Effector memory CD4-positive, alpha-beta T cell (primary cell): ENCODE measurements around the gene NAALADL2.
"Not testable (repeated sequence)": the region's sequence is repeated elsewhere in the genome, so short reads cannot be mapped to it uniquely, and the experiment has no call there.

ENCODE experiments used
- DNase-seq, 3 donors: peaks; one replicate each; pipeline ENCODE4 v3.0.0-alpha.2; 2020
- H3K27ac ChIP-seq: 2 replicates; pipeline ENCODE4 v1.7.0; 2013; ENCODE audit warnings: mild to moderate bottlenecking, low read length, moderate library complexity; ENCODE audit not compliant: insufficient read depth, poor library complexity, severe bottlenecking
- H3K27me3 ChIP-seq: replicated peaks from 2 replicates; pipeline ENCODE4 v1.7.0; 2013; ENCODE audit warnings: mild to moderate bottlenecking, low read length; ENCODE audit not compliant: insufficient read depth, control insufficient read depth, poor library complexity, severe bottlenecking
- H3K36me3 ChIP-seq: 2 replicates; pipeline ENCODE4 v1.7.0; 2013; ENCODE audit warnings: mild to moderate bottlenecking, low read length, moderate library complexity; ENCODE audit not compliant: control insufficient read depth, insufficient read depth
- H3K4me1 ChIP-seq: 2 replicates; pipeline ENCODE4 v1.7.0; 2013; ENCODE audit warnings: low read length, mild to moderate bottlenecking; ENCODE audit not compliant: control insufficient read depth, insufficient read depth, poor library complexity, severe bottlenecking
- H3K4me3 ChIP-seq: 2 replicates; pipeline ENCODE4 v1.7.0; 2013; ENCODE audit warnings: low read length, low read depth, mild to moderate bottlenecking; ENCODE audit not compliant: insufficient read depth, poor library complexity, severe bottlenecking
- H3K9me3 ChIP-seq: 2 replicates; pipeline ENCODE4 v1.7.0; 2013; ENCODE audit warnings: mild to moderate bottlenecking, low read length, moderate library complexity; ENCODE audit not compliant: control insufficient read depth

NAALADL2 gene

GRCh38 chr3:175601521-175601920 is 742.4 kb downstream of the NAALADL2 start:
- H3K9me3 ChIP-seq: no peaks in the 10 kb centered on the region
- no peak for DNase-seq
- H3K27ac ChIP-seq: no peak overlapping the region
- no peaks in the 10 kb centered on the region for H3K4me1 ChIP-seq
- no peaks in the 10 kb centered on the region for H3K27me3 ChIP-seq
- no peaks in the 10 kb centered on the region for H3K36me3 ChIP-seq
- H3K4me3 ChIP-seq: no peak overlapping the region

DNA sequence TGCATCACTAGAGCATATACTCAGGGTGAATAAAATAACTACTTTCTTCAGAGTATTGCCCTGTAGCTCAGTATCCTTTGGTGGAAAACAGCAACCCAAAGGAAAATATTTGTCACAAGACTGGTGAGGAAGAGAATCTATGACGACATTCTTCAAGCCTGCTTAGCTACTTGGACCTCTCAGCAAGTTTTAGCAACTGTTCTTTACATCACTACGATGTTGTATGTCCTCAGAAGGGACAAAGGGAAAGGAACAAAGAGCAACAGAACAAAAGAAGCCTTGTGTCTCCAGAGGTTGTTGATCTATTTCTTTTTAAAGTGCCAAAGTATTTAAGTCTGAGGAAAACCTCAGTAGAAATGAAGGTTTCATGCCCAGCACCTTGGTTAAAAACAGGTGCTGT is 746.7 kb downstream of the NAALADL2 start:
- no peak for DNase-seq
- Histone ChIP-seq H3K36me3 (no peaks in the 10 kb centered on the region), H3K27ac (no peak overlapping the region), H3K4me1 (no peaks in the 10 kb centered on the region), H3K27me3 (no peaks in the 10 kb centered on the region), H3K9me3 (no peaks in the 10 kb centered on the region), H3K4me3 (no peak overlapping the region)

GRCh38 chr3:175606650-175607318 is 747.6 kb downstream of the NAALADL2 start:
- Histone ChIP-seq H3K4me1 (no peaks in the 10 kb centered on the region), H3K36me3 (no peaks in the 10 kb centered on the region), H3K9me3 (no peaks in the 10 kb centered on the region), H3K4me3 (no peak overlapping the region), H3K27ac (no peak overlapping the region), H3K27me3 (no peaks in the 10 kb centered on the region)
- no peak for DNase-seq

- H3K36me3 ChIP-seq: no peaks in the 10 kb centered on the region
- DNase-seq: no peak
- H3K9me3 ChIP-seq: no peaks in the 10 kb centered on the region
- H3K27ac ChIP-seq: no peak overlapping the region
- H3K27me3 ChIP-seq: no peaks in the 10 kb centered on the region
- H3K4me1 ChIP-seq: no peaks in the 10 kb centered on the region
- no peak overlapping the region for H3K4me3 ChIP-seq
Observed at GRCh38 chr3:175608356-175608755, 749.2 kb downstream of the NAALADL2 start.

- DNase-seq: no peak
- Histone ChIP-seq H3K36me3 (no peaks in the 10 kb centered on the region), H3K27me3 (no peaks in the 10 kb centered on the region), H3K27ac (no peak overlapping the region), H3K9me3 (no peaks in the 10 kb centered on the region), H3K4me3 (no peak overlapping the region), H3K4me1 (no peaks in the 10 kb centered on the region)
Observed at GRCh38 chr3:175608911-175609310, 749.8 kb downstream of the NAALADL2 start.

DNA sequence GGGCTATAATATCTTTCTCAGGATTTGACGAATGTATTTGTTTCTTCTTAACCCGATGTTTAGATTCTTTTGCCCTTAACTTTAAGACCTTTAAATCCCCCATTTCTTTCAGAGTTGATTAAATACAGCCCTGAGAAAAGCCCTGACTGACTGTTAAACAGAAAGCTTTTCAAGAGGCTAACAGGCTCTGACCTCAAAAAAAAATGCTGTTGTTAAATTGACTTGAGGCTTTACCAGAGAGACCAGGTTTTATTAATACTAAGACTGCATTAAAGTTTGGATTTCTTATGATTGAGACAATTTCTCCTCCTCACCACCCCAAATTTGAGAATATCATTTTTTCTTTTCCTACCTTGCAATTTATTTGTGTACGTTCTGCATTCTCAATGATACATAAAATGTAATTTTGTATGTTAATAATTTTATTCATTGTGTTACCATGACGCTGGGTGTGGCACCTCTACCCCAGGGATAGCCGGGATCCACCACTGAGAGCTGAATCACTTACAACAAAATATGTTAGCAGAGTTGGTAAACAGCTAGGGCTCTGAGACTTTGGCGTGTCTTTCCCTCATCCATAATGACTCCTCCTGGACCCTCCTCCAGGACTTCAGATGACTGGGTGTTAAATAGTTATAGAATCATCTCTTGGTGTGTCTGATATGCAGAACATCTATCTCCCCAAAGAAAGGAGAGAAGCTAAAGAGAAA is 753.5 kb downstream of the NAALADL2 start:
- Histone ChIP-seq H3K27me3 (no peaks in the 10 kb centered on the region), H3K27ac (no peak overlapping the region), H3K4me1 (no peaks in the 10 kb centered on the region), H3K36me3 (no peaks in the 10 kb centered on the region), H3K4me3 (no peak overlapping the region), H3K9me3 (no peaks in the 10 kb centered on the region)
- no peak for DNase-seq

- H3K36me3 ChIP-seq, H3K27me3 ChIP-seq, H3K9me3 ChIP-seq, H3K27ac ChIP-seq, H3K4me1 ChIP-seq, DNase-seq, H3K4me3 ChIP-seq: not testable (repeated sequence)
Observed at GRCh38 chr3:175614107-175614506, 755.0 kb downstream of the NAALADL2 start.

DNA sequence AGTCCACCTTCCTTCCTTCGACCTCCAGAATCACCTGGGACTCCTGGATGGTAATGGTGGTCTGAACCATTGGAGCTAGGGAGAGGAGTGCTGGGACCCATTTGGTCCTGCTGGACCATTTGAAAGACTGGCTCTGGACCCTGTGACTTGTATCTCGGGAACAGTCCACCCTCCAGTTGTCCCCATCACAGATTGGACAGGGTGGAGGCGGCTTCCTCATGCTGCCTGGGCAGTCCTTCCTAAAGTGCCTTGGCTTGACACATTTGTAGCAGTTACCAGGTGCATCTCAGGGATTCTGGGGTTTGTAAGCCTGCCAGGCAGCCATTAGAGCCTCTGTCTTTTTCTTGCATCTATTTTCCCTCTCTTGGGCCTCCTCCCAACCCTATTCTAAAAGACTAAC is 758.1 kb downstream of the NAALADL2 start:
- H3K4me1 ChIP-seq: no peaks in the 10 kb centered on the region
- H3K36me3 ChIP-seq: no peaks in the 10 kb centered on the region
- no peak for DNase-seq
- no peaks in the 10 kb centered on the region for H3K27me3 ChIP-seq
- no peak overlapping the region for H3K4me3 ChIP-seq
- no peaks in the 10 kb centered on the region for H3K9me3 ChIP-seq
- no peak overlapping the region for H3K27ac ChIP-seq

- no peak for DNase-seq
- Histone ChIP-seq H3K27me3 (no peaks in the 10 kb centered on the region), H3K4me3 (no peak overlapping the region), H3K27ac (no peak overlapping the region), H3K9me3 (no peaks in the 10 kb centered on the region), H3K36me3 (no peaks in the 10 kb centered on the region), H3K4me1 (no peaks in the 10 kb centered on the region)
Observed at GRCh38 chr3:175619369-175619768, 760.2 kb downstream of the NAALADL2 start.

GRCh38 chr3:175620093-175620492 is 761.0 kb downstream of the NAALADL2 start:
- H3K9me3 ChIP-seq: no peaks in the 10 kb centered on the region
- no peaks in the 10 kb centered on the region for H3K4me1 ChIP-seq
- H3K4me3 ChIP-seq: no peak overlapping the region
- H3K36me3 ChIP-seq: no peaks in the 10 kb centered on the region
- no peak for DNase-seq
- no peak overlapping the region for H3K27ac ChIP-seq
- no peaks in the 10 kb centered on the region for H3K27me3 ChIP-seq
